Neural cell (in vitro differentiated cells): ENCODE data around the gene CAMK2D. TPM values are rescaled to one million over a fixed set of nuclear protein-coding genes. Genes with fewer than 3 reads are reported as not detected.

Experiments used
- H2AFZ ChIP-seq: fragments of 200-600, 300-800 bp; sonication (generic), shearing (Covaris generic); 2 replicates; pipeline ENCODE4 v1.6.0; 2014; ENCODE audit warnings: low read depth, mild to moderate bottlenecking, antibody characterized with exemption, low read length, moderate library complexity
- H3F3A ChIP-seq: fragments of 200-600 bp; shearing (Covaris generic); 2 replicates; pipeline ENCODE4 v1.6.1; 2016; ENCODE audit warnings: mild to moderate bottlenecking, moderate library complexity, mixed read lengths, antibody characterized with exemption, low read length; ENCODE audit not compliant: insufficient read depth, poor library complexity, severe bottlenecking
- H3K27ac ChIP-seq: fragments of 200-600, 300-800 bp; sonication (generic), shearing (Covaris generic); 2 replicates; pipeline ENCODE4 v1.5.1; 2014; ENCODE audit warnings: mild to moderate bottlenecking, low read length, moderate library complexity
- H3K27me3 ChIP-seq: fragments of 300-800, 200-600 bp; sonication (generic), shearing (Covaris generic); 2 replicates; pipeline ENCODE4 v1.6.0; 2014; ENCODE audit warnings: mild to moderate bottlenecking, low read depth, low read length, moderate library complexity; ENCODE audit not compliant: insufficient read depth
- H3K36me3 ChIP-seq: fragments of 300-800, 200-600 bp; sonication (generic), shearing (Covaris generic); 2 replicates; pipeline ENCODE4 v1.5.1; 2014; ENCODE audit warnings: mild to moderate bottlenecking, antibody characterized with exemption, low read length, moderate library complexity; ENCODE audit not compliant: insufficient read depth
- H3K4me2 ChIP-seq: fragments of 300-800, 200-600 bp; sonication (generic), shearing (Covaris generic); 2 replicates; pipeline ENCODE4 v1.6.0; 2014; ENCODE audit warnings: mild to moderate bottlenecking, low read length
- H3K4me3 ChIP-seq: fragments of 300-800, 200-600 bp; sonication (generic), shearing (Covaris generic); 2 replicates; pipeline ENCODE4 v1.5.1; 2014; ENCODE audit warnings: mild to moderate bottlenecking, low read length, moderate library complexity
- H3K79me2 ChIP-seq: fragments of 200-600 bp; shearing (Covaris generic); replicated peaks from 2 replicates; pipeline ENCODE4 v1.6.0; 2014; ENCODE audit warnings: mild to moderate bottlenecking, low read length, moderate library complexity; ENCODE audit not compliant: insufficient read depth
- H3K9ac ChIP-seq: fragments of 300-800, 200-600 bp; sonication (generic), shearing (Covaris generic); 2 replicates; pipeline ENCODE4 v1.6.1; 2016; ENCODE audit warnings: mild to moderate bottlenecking, low read length, mixed read lengths
- H3K9me2 ChIP-seq: fragments of 200-600 bp; shearing (Covaris generic); 2 replicates; pipeline ENCODE4 v1.6.1; 2016; ENCODE audit warnings: mild to moderate bottlenecking, low read length, mixed read lengths; ENCODE audit not compliant: insufficient read depth
- H3K9me3 ChIP-seq: fragments of 200-600, 300-800 bp; sonication (generic), shearing (Covaris generic); 2 replicates; pipeline ENCODE4 v1.6.1; 2016; ENCODE audit warnings: mild to moderate bottlenecking, mixed run types, low read length, moderate library complexity, mixed read lengths
- H4K20me1 ChIP-seq: fragments of 200-600 bp; shearing (Covaris generic); 2 replicates; pipeline ENCODE4 v1.6.1; 2016; ENCODE audit warnings: mild to moderate bottlenecking, mixed run types; ENCODE audit not compliant: insufficient read depth
- EP300 ChIP-seq: fragments of 450-650 bp; conservative IDR thresholded peaks from 2 replicates; pipeline ENCODE4 v1.6.1; 2014; ENCODE audit warnings: antibody characterized with exemption, mild to moderate bottlenecking, moderate library complexity; ENCODE audit not compliant: poor library complexity, severe bottlenecking
- EZH2 ChIP-seq: fragments of 200-600, 300-800 bp; shearing (Covaris generic), sonication (generic); IDR thresholded peaks from 2 replicates; pipeline ENCODE4 v1.6.1; 2014; ENCODE audit warnings: antibody characterized with exemption, low read length, borderline replicate concordance, mild to moderate bottlenecking; ENCODE audit not compliant: insufficient read depth, poor library complexity, severe bottlenecking
- MXI1 ChIP-seq: fragments of 450-650 bp; conservative IDR thresholded peaks from 2 replicates; pipeline ENCODE4 v1.6.1; 2014; ENCODE audit warnings: antibody characterized with exemption, mild to moderate bottlenecking; ENCODE audit not compliant: poor library complexity, severe bottlenecking
- POLR2AphosphoS5 ChIP-seq: IDR thresholded peaks from 2 replicates; pipeline ENCODE4 v1.6.1; 2012
- RAD21 ChIP-seq: fragments of 450-650 bp; conservative IDR thresholded peaks from 2 replicates; pipeline ENCODE4 v1.6.1; 2014; ENCODE audit warnings: antibody characterized with exemption, mild to moderate bottlenecking, moderate library complexity
- SMC3 ChIP-seq: fragments of 450-650 bp; conservative IDR thresholded peaks from 2 replicates; pipeline ENCODE4 v1.6.1; 2014; ENCODE audit warnings: antibody characterized with exemption, mild to moderate bottlenecking, moderate library complexity; ENCODE audit not compliant: poor library complexity
- TAF1 ChIP-seq: IDR thresholded peaks from 2 replicates; pipeline ENCODE4 v1.6.1; 2012; ENCODE audit warnings: low read depth
- polyA plus RNA-seq: library from polyadenylated mRNA; depleted of rRNA; stranded (reverse); fragments of >200 nt; gene quantifications from 2 replicates; pipeline ENCODE4 v1.2.3, GENCODE V29; 2014
- TF ChIP-seq, protein P1 (sequence below): fragments of 450-650 bp; IDR thresholded peaks from 2 replicates; pipeline ENCODE4 v1.5.1; 2014; ENCODE audit warnings: antibody characterized with exemption, mild to moderate bottlenecking, moderate library complexity; ENCODE audit not compliant: poor library complexity, severe bottlenecking
- TF ChIP-seq, protein P2 (sequence below): IDR thresholded peaks from 2 replicates; pipeline ENCODE4 v1.6.1; 2012; ENCODE audit warnings: borderline replicate concordance

CAMK2D gene
- polyA plus RNA-seq, 1 donor from 2014 or later: 27.1 TPM

DNA sequence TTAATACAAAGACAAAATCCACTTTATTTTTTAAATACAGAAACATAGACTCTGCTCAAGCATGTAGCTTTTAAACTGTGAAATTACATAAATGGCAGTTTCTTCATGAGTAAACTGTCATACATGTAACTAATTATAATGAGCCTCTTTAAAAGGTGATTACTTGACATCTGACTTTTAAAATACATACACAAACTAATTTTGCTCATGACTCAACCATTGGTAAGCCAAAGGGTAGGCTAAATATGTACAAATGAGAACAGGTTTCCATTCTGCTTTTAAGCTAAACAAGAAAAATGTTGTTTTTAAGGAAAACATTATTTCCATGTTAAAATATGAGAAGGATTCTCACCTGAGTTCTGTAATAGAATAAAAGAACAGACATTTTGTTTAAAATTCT lies 27.9 kb downstream of the CAMK2D start:
- Histone ChIP-seq H3K4me2 (no peak overlapping the region), H3K9me2 (no peaks in the 10 kb centered on the region), H3K27ac (no peak overlapping the region), H3F3A (no peaks in the 10 kb centered on the region), H2AFZ (no peak overlapping the region), H3K4me3 (no peak overlapping the region), H3K36me3 (no peaks in the 10 kb centered on the region), H4K20me1 (no peaks in the 10 kb centered on the region), H3K9me3 (no peaks in the 10 kb centered on the region), H3K27me3 (no peaks in the 10 kb centered on the region), H3K79me2 (no peaks in the 10 kb centered on the region), H3K9ac (no peak overlapping the region)
- no peak for TF ChIP-seq TAF1
- TF ChIP-seq EP300: no peak
- TF ChIP-seq, protein P1, sequence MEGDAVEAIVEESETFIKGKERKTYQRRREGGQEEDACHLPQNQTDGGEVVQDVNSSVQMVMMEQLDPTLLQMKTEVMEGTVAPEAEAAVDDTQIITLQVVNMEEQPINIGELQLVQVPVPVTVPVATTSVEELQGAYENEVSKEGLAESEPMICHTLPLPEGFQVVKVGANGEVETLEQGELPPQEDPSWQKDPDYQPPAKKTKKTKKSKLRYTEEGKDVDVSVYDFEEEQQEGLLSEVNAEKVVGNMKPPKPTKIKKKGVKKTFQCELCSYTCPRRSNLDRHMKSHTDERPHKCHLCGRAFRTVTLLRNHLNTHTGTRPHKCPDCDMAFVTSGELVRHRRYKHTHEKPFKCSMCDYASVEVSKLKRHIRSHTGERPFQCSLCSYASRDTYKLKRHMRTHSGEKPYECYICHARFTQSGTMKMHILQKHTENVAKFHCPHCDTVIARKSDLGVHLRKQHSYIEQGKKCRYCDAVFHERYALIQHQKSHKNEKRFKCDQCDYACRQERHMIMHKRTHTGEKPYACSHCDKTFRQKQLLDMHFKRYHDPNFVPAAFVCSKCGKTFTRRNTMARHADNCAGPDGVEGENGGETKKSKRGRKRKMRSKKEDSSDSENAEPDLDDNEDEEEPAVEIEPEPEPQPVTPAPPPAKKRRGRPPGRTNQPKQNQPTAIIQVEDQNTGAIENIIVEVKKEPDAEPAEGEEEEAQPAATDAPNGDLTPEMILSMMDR: no peak
- no peak for TF ChIP-seq RAD21
- TF ChIP-seq EZH2: no peak
- TF ChIP-seq SMC3: no peak
- TF ChIP-seq, protein P2, sequence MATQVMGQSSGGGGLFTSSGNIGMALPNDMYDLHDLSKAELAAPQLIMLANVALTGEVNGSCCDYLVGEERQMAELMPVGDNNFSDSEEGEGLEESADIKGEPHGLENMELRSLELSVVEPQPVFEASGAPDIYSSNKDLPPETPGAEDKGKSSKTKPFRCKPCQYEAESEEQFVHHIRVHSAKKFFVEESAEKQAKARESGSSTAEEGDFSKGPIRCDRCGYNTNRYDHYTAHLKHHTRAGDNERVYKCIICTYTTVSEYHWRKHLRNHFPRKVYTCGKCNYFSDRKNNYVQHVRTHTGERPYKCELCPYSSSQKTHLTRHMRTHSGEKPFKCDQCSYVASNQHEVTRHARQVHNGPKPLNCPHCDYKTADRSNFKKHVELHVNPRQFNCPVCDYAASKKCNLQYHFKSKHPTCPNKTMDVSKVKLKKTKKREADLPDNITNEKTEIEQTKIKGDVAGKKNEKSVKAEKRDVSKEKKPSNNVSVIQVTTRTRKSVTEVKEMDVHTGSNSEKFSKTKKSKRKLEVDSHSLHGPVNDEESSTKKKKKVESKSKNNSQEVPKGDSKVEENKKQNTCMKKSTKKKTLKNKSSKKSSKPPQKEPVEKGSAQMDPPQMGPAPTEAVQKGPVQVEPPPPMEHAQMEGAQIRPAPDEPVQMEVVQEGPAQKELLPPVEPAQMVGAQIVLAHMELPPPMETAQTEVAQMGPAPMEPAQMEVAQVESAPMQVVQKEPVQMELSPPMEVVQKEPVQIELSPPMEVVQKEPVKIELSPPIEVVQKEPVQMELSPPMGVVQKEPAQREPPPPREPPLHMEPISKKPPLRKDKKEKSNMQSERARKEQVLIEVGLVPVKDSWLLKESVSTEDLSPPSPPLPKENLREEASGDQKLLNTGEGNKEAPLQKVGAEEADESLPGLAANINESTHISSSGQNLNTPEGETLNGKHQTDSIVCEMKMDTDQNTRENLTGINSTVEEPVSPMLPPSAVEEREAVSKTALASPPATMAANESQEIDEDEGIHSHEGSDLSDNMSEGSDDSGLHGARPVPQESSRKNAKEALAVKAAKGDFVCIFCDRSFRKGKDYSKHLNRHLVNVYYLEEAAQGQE: no peak
- no peak for TF ChIP-seq MXI1
- TF ChIP-seq POLR2AphosphoS5: no peak

DNA sequence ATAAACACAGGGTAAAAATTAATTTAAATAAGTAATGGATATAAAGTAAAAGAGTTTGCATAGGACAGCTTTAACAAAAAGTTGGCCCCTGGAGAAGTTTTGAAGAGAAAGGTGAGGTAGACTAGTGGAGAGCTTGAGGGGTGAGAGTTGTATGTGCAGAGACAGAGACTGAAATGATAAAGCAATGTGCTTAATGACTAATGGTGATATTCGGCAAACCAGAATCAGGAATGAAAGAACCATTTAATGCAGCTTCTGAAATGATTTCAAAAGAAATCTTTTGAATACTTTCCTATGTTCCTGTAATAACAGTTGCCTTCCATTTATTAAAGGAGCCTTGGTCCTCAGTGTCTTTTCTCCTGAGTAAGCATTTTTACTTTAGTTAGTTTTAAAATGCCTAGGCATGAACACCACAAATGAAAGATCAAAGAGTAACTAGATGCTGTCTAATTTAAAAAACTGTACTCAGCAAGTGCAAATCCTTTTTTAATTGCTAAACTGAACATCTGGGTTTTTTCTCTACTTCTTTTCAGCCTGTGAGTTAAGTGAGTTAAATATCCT lies 28.5 kb downstream of the CAMK2D start:
- no peak for TF ChIP-seq SMC3
- no peak for TF ChIP-seq EZH2
- TF ChIP-seq EP300: no peak
- Histone ChIP-seq H3K9me2 (no peaks in the 10 kb centered on the region), H3F3A (no peaks in the 10 kb centered on the region), H3K27ac (no peak overlapping the region), H3K36me3 (no peaks in the 10 kb centered on the region), H3K4me3 (no peak overlapping the region), H3K4me2 (no peak overlapping the region), H4K20me1 (no peaks in the 10 kb centered on the region), H3K27me3 (no peaks in the 10 kb centered on the region), H3K9me3 (no peaks in the 10 kb centered on the region), H2AFZ (no peak overlapping the region), H3K9ac (no peak overlapping the region), H3K79me2 (no peaks in the 10 kb centered on the region)
